ENCODE data around the gene WASF3.
A peak's percentile ranks its signal among the peaks of the same experiment; 100 is the strongest.

Gene WASF3

GRCh38 chr13:26678796-26679195, 121.3 kb downstream of the WASF3 start:
- DNase-seq (ENCODE audit: low read depth in 2 of 3, low spot score in 1 of 3), result no peak

DNA sequence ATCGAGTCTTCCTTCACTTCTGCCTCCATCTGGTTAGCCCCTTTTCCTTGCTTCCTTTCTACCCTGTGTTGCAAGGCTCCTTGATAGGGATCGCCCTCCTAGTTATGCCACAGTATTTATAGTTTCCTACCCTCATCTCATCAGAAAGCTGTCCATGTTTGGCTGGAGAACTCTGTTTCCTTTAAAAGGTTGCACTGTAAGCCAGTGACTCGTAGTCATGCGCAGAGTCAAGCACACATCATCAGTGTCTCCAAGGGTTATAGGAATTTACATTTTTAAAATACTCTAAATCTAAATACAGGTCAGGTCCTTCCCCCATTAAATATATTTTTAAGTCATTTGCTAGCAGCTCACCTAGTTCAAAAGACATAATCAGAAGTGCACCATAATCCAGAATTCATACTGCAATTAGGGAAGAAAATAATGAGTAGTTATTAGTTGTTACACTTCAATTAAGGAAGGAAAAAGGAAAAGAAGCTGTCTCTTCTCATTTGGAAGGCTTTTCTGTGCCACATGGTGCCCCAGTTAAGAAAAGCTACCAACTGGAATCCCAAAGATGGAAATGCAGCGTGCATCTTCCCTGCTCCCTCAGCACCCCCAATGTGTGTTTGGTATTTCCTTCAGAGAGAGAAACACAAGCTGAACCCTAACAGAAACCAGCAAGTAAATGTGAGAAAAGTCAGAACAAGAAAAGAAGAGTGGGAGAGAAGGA, 122.1 kb downstream of the WASF3 start:
- no peak for DNase-seq (ENCODE audit: low read depth in 2 of 3, low spot score in 1 of 3)

DNA sequence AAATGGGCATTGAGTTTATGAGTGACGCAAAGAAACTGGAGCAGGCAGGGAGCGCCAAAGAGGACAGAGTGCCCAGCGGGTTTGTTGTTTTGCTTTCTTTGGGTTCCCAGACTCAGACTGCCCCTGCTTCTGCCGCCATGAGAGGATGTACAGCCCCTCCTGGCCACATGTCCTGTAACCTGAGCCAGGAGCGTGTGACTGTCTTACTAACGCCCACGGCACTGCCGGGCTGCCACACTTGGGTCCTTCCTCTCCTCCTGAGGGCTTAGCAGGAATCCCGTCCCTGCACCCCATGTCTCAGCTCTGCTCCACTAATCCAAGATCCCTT, 122.6 kb downstream of the WASF3 start:
- DNase-seq (ENCODE audit: low read depth in 2 of 3, low spot score in 1 of 3), result no peak

DNA sequence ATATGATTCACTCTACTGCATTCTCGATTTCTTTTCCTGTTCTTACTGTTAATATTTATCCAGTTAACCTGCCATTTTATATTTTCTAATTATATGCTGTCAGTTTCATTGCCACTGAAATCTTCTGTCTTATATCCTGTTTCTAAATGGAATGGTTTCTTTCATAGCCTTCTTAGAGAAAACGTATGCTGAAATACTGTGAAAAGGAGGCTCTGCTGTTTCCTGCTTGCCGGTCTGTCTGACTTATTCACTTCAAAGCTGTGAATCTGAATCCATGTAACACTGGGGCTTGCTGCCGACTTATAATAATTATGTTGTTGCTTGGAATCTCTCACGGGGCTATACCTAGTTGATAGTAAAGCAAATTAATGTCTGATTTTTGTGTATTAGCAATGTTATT, 123.1 kb downstream of the WASF3 start:
- DNase-seq (ENCODE audit: low read depth in 2 of 3, low spot score in 1 of 3), result no peak

DNA sequence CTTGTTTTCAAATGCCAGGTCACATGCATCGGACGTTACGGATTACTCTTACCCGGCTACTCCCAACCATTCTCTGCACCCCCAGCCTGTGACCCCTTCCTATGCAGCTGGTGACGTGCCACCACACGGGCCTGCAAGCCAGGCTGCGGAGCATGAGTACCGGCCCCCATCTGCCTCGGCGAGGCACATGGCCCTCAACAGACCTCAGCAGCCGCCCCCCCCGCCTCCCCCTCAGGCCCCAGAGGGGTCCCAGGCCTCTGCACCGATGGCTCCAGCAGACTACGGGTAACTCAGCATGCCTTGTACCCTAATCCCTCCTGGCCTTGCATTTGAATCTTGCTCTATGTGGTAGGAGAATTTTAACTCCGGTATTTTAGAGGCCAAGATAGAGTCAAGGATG, 123.6 kb downstream of the WASF3 start:
- no peak for DNase-seq (ENCODE audit: low read depth in 2 of 3, low spot score in 1 of 3)

- no peak for DNase-seq (ENCODE audit: low read depth in 2 of 3, low spot score in 1 of 3)
Measured at GRCh38 chr13:26682606-26683005, 125.1 kb downstream of the WASF3 start.

DNA sequence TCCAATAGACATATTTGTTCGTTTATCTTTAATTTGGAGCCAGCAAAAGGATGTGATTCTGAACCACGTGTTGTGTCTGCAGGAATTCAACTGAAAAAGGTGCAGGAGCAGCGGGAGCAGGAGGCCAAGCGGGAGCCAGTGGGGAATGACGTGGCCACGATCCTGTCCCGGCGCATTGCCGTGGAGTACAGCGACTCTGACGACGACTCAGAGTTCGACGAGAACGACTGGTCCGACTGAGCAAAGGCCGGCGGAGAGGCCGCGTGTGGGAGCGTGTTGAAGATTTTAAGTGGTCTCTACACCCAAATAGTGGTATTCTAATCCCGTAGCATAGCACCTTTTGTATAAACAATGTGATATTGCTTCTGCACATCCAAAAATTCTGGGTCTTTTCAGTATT, 128.1 kb downstream of the WASF3 start:
- DNase-seq (ENCODE audit: low read depth in 2 of 3, low spot score in 1 of 3), result no peak

DNA sequence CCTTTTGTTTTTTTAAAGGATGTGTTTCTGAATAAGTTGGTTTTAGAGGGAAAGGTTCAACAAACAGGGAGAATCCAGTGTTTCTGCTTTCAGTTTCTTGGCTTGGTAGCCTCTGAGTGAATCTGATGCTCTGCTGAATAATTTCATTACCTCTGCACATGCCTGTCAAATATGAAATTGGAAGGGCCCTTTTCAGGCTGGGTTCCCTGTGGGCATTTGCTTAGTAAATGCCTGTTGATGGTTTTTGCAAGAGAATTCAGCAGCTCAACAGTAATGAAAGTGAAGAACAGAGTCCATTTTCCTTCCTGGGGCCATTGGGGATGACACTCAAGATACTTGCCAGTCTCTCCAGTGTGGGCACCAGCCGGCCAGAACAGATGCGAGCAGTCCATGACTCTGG, 128.8 kb downstream of the WASF3 start:
- DNase-seq (ENCODE audit: low read depth in 2 of 3, low spot score in 1 of 3), result no peak

DNA sequence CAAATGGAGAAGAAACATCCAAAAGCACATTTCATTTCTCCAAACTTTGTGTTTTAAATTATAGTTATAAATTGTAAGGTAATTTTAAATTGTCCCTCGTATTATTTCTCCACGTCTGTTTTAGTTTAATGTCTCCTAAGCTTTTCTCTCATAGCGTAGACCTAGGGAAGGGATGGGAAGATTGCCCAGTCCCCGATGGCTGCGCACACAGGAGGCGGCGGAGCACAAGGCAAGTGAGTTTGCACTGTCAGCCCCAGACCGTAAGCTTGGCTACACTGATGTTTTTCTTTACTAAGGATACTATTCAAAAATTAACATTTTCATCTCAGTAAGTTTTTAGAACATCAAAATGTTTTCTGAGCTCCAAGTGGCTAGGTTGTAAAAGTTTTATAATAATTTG, 130.8 kb downstream of the WASF3 start:
- no peak for DNase-seq (ENCODE audit: low read depth in 2 of 3, low spot score in 1 of 3)

DNA sequence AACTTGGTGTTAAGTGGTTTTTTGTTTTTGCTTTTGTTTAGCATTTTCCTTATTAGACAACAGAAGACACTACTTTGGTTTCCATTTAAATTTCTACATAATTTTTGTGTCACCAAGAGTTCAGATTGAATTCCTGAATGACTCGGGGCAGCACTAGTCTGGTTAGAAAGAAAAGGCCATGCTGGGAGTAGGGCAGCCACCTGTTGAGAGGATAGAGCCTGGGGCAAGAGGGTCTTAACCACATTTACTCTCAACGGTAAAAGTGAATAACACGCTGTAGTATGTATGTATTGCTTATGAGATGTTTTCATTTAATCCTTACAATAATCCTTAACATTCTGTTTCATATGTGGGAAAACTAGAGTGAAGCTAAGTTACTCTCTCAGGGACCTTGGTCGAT, 131.5 kb downstream of the WASF3 start:
- no peak for DNase-seq (ENCODE audit: low read depth in 2 of 3, low spot score in 1 of 3)

DNA sequence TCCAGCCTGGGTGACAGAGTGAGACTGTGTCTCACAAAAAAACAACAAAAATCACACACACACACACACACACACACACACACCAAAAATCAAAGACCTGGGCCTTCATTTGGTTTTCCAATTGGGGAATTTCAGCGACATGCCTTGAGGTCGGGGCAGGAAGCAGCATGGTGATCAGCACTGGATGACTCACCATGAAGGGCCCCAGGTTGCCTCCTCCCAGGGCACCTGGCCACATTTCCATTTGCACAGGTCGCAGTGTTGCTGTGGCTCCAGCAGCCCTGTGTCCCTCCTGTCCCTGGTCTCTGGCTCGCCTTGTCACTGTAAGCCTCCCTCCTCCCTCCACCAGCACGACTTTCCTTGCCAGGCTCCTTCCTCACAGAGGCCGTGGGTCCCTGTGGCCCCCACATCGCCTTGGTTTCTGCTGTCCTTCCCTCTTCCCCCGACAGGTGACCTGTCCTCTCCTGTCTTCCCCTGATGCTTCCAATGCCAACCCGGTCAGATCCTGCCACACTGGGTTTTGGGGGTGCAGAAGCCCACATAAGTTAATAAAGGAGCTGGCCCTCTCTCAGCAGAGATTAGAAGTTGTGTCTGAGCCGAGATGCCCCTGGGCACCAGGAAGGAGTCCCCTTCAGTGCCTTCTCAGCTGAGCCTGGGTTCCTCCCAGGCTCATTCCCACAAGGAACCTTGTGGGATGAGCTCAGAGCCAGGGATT, 136.4 kb downstream of the WASF3 start:
- DNase-seq (ENCODE audit: low read depth in 2 of 3, low spot score in 1 of 3), result no peak

GRCh38 chr13:26694609-26695359, 137.3 kb downstream of the WASF3 start:
- DNase-seq (ENCODE audit: low read depth in 2 of 3, low spot score in 1 of 3), result no peak

- no peak for DNase-seq (ENCODE audit: low read depth in 2 of 3, low spot score in 1 of 3)
Measured at GRCh38 chr13:26695360-26695705, 137.8 kb downstream of the WASF3 start.

DNA sequence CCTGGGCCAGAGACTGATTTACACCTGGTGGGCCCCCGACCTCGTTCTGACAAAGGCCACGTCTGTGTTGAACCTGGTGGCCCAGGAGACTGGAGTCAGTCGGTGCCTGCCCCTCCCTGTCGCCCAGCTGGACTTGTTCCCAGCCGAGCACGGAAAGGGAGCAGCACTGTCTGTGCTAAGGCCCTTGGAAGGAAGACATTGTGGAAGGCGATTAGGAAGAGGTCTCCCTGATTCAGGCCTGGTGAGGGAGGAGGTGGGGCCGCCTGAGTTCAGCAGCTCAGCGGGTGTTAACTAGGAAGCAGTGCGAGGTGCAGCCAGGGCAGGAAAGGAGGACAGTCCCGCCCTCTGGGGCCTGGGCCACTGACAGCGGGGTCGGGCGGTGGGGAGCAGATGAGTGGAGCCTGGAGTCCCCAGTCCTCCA, 138.4 kb downstream of the WASF3 start:
- DNase-seq (ENCODE audit: low read depth in 2 of 3, low spot score in 1 of 3), result no peak

DNA sequence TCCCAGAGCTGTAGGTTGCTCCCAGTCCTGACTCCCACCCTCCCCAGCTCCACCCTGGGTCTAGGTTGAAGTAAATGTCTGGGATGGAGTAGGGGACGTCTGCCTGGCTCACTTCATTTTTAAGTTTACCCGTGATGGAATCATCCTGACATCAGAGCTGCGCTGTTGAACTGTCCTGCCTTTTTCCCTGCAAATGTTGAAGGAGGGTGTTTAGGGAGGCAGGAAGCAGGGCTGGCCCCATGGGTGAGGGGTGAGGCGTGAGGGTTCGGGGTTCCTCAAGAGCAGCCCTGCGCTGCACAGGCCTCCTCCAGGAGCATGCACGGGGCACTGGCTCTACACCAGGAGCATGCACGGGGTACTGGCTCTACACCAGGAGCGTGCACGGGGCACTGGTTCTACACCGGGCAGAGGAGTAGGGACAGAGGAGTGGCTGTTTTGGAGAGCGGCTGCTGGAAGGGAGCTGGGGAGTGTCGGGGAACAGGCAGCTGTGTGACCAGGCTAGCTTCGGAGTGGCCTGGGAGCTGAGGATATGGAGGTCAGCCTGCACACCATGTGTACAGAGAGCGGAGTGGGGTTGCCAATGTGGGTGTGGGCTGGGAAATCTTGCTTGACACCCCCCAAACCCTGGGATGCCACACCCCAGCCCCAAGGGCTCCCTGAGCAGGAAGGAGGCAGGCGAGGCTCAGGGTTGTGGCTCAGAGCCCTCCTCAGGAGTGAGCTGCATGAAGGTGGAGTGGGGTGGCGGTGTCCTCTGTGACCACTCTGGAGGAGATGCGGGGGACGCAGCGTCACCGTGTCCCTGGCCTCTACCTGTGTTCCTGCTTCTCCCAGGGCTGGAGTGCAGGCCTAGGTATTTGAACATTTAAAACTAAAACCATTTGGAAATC, 139.8 kb downstream of the WASF3 start:
- DNase-seq (ENCODE audit: low read depth in 2 of 3, low spot score in 1 of 3), result no peak

GRCh38 chr13:26698392-26699196, 141.1 kb downstream of the WASF3 start:
- peak; percentile 58 to 82 (median 68) for DNase-seq (ENCODE audit: low read depth in 2 of 3, low spot score in 1 of 3)

GRCh38 chr13:26699197-26699490, 141.7 kb downstream of the WASF3 start:
- DNase-seq (ENCODE audit: low read depth in 2 of 3, low spot score in 1 of 3), result no peak

- DNase-seq (ENCODE audit: low read depth in 2 of 3, low spot score in 1 of 3), result no peak
Measured at GRCh38 chr13:26705536-26705935, 148.1 kb downstream of the WASF3 start.

DNA sequence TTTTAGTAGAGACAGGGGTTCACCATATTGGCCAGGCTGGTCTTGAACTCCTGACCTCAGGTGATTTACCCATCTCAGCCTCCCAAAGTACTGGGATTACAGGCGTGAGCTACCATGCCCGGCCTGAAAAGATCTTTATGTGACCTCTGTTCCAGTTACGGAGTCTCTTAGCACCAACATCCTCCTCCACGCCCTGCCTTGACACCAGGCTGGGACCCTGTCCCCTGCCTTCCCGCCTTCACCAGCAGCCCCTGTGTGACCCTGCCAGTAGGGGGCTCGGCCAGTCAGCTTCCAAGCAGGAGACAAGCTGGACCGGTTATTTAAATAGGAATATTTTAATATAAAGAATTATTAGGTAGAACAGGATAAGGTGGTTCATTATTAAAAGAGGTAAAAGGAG, 148.9 kb downstream of the WASF3 start:
- DNase-seq (ENCODE audit: low read depth in 2 of 3, low spot score in 1 of 3), result no peak

DNA sequence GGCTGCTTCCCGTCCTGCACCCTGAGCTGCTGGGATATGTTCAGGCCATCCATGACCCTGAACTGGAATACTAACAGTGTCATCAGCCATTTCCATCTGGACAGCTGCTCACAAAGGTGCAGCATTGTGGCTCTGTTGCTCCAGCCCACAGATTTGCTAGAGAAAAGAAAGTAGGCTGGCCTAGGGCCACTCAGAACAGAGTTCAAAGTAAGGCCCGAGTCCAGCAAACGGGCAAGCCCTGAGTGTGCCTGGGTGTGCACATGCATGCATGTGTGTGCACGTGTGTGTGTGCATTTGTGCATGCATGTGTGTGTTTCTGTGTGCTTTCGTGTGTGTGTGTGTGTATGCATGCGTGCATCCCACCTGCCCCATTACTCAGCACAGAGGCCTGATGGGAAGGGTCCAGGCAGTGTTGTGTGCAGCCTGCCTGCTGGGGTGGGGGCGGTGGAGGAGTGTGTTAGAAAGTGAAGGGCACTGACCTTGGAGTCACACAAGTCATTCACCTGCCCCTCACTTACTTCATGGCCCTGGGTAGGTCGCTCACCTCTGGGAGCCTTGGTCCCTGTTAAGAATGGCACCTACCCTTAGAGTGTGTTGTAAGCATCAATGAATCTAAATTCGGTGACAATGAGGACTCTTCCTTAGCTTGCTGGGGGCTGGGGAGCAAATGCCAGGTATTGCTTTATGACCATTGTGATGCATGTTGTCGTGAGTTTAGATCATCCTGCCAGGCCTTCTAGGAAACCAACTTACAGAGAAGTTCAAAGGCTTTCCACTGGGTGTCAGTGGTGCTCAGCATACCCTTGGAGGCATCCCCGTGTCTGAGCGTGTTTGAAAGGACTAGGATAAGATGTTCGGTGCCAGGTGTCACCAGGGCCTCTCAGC, 149.9 kb downstream of the WASF3 start:
- DNase-seq (ENCODE audit: low read depth in 2 of 3, low spot score in 1 of 3), result peak in 1 of 3 donors; percentile 35

All from stimulated activated CD4-positive, alpha-beta T cell treated with anti-CD3 and anti-CD28 coated beads, Interleukin-12 subunit alpha, Interleukin-12 subunit beta, amount 100 ng/mL, for 48 hours (primary cell).